Activated CD4-positive, alpha-beta memory T cell treated with anti-CD3 and anti-CD28 coated beads for 36 hours (primary cell): ENCODE results near the gene CCDC188. TPM values are rescaled to one million over a fixed set of nuclear protein-coding genes. Genes with fewer than 3 reads are reported as not detected.
A peak's percentile ranks its signal among the peaks of the same experiment; 100 is the strongest.

Experiments
- CTCF ChIA-PET: fragments of 350-600 bp; sonication (Branson Sonifier 250); formaldehyde crosslinking; loops from one replicate; lab custom pipeline; 2021; ENCODE audit warnings: antibody characterized with exemption, inconsistent platforms; lab: Charles Lee
- POLR2A ChIA-PET: fragments of 350-600 bp; sonication (Branson Sonifier 250); formaldehyde crosslinking; loops from one replicate; lab custom pipeline; 2021; ENCODE audit warnings: antibody characterized with exemption; lab: Charles Lee
- DNase-seq: peaks from one replicate; pipeline ENCODE4 v3.0.0-alpha.2; 2020
- H3K27ac Mint-ChIP-seq: one replicate; pipeline ENCODE4 v1.8.0; 2021; ENCODE audit warnings: mixed read lengths
- H3K27me3 Mint-ChIP-seq: one replicate; pipeline ENCODE4 v1.8.0; 2021; ENCODE audit warnings: mixed read lengths
- H3K36me3 Mint-ChIP-seq: one replicate; pipeline ENCODE4 v1.8.0; 2021; ENCODE audit warnings: mixed read lengths
- H3K4me1 Mint-ChIP-seq: one replicate; pipeline ENCODE4 v1.8.0; 2021; ENCODE audit warnings: low read depth, mixed read lengths
- H3K4me3 Mint-ChIP-seq: one replicate; pipeline ENCODE4 v1.8.0; 2021; ENCODE audit warnings: mild to moderate bottlenecking, mixed read lengths
- H3K9me3 Mint-ChIP-seq: one replicate; pipeline ENCODE4 v1.8.0; 2021; ENCODE audit warnings: mixed read lengths
- intact Hi-C: fragments of 100-400 bp; cut with micrococcal nuclease; formaldehyde crosslinking; loops from one replicate; pipeline ENCODE4 v1.15.1; 2023
- total RNA-seq, 2 experiments: library from RNA; stranded (reverse); gene quantifications; one replicate each; pipeline ENCODE4 v1.2.3, GENCODE V29; 2021

CCDC188 gene
- total RNA-seq, 2 experiments from 2014 or later: 0.52 TPM; not detected in 1

- H3K27me3 Mint-ChIP-seq: no peaks in the 10 kb centered on the region
- no peaks in the 10 kb centered on the region for H3K9me3 Mint-ChIP-seq
- DNase-seq: no peak
- peaks cover 41% of the 10 kb centered on the region for H3K4me1 Mint-ChIP-seq
- peaks cover 43% of the 10 kb centered on the region for H3K36me3 Mint-ChIP-seq
- CTCF ChIA-PET: no interaction called here
- peak within 1 kb of the TSS; percentile 92 for H3K27ac Mint-ChIP-seq
- peak within 1 kb of the TSS; percentile 88 for H3K4me3 Mint-ChIP-seq
- POLR2A ChIA-PET: interaction anchor here (1.4 to 1.5 kb wide), 2 partner anchors 13 to 15 kb away, joined by 3 to 7 read pairs; no protein-coding TSS in a partner anchor
- intact Hi-C loops: loop anchor here (2.0 kb wide), 1 partner anchor 95 kb away; the partner anchor contains the start of gene TANGO2
Measured at GRCh38 chr22:20115691-20116375, 35.0 kb downstream of the CCDC188 start, which contains the start of gene RANBP1. Gene RANBP1, plus strand, starts transcription at chr22:20116104. Its CDS starts 81 bp downstream, at chr22:20116185.

GRCh38 chr22:20114506-20115475 is 36.1 kb downstream of the CCDC188 start:
- POLR2A ChIA-PET: interaction anchor here (1.4 to 1.5 kb wide), 2 partner anchors 14 kb away, joined by 3 to 7 read pairs; no protein-coding TSS in a partner anchor
- Mint-ChIP-seq H3K4me1 (peaks cover 32% of the 10 kb centered on the region), H3K27me3 (no peaks in the 10 kb centered on the region), H3K4me3 (peak overlapping the region; percentile 52), H3K9me3 (no peaks in the 10 kb centered on the region), H3K36me3 (peaks cover 35% of the 10 kb centered on the region), H3K27ac (peak overlapping the region; percentile 72)
- CTCF ChIA-PET: no interaction called here
- intact Hi-C loops: no loop called here
- no peak for DNase-seq

- Mint-ChIP-seq H3K4me1 (peaks cover 22% of the 10 kb centered on the region), H3K27ac (peak overlapping the region; percentile 45), H3K36me3 (peaks cover 27% of the 10 kb centered on the region), H3K9me3 (no peaks in the 10 kb centered on the region), H3K27me3 (no peaks in the 10 kb centered on the region), H3K4me3 (no peak overlapping the region)
- POLR2A ChIA-PET: no interaction called here
- no peak for DNase-seq
- CTCF ChIA-PET: no interaction called here
- intact Hi-C loops: no loop called here
Measured at GRCh38 chr22:20113551-20114310, 37.1 kb downstream of the CCDC188 start.

- no peak for DNase-seq
- Mint-ChIP-seq H3K4me1 (peaks cover 19% of the 10 kb centered on the region), H3K4me3 (no peak overlapping the region), H3K27me3 (no peaks in the 10 kb centered on the region), H3K36me3 (peaks cover 23% of the 10 kb centered on the region), H3K27ac (peak overlapping the region; percentile 81), H3K9me3 (no peaks in the 10 kb centered on the region)
- intact Hi-C loops: no loop called here
- POLR2A ChIA-PET: no interaction called here
- CTCF ChIA-PET: interaction anchor here (0.6 to 1.2 kb wide), 3 partner anchors 11 to 148 kb away, joined by 3 to 4 read pairs (median 3); no protein-coding TSS in a partner anchor
Measured at GRCh38 chr22:20112623-20113511, 38.0 kb downstream of the CCDC188 start.

GRCh38 chr22:20111689-20112622 is 38.9 kb downstream of the CCDC188 start:
- Mint-ChIP-seq H3K27me3 (no peaks in the 10 kb centered on the region), H3K27ac (peak overlapping the region; percentile 81), H3K4me1 (peaks cover 19% of the 10 kb centered on the region), H3K36me3 (peaks cover 22% of the 10 kb centered on the region), H3K4me3 (no peak overlapping the region), H3K9me3 (no peaks in the 10 kb centered on the region)
- intact Hi-C loops: no loop called here
- DNase-seq: no peak
- ChIA-PET POLR2A (no interaction called here), CTCF (interaction anchor here (0.6 to 1.7 kb wide), 8 partner anchors 10 to 476 kb away, joined by 3 to 14 read pairs (median 3); no protein-coding TSS in a partner anchor)

GRCh38 chr22:20111045-20111688 is 39.7 kb downstream of the CCDC188 start:
- peak overlapping the region; percentile 86 for H3K27ac Mint-ChIP-seq
- ChIA-PET POLR2A (interaction anchor here (1.2 to 1.3 kb wide), 2 partner anchors 8 to 10 kb away, joined by 3 to 5 read pairs; no protein-coding TSS in a partner anchor), CTCF (interaction anchor here (0.6 to 1.7 kb wide), 12 partner anchors 10 to 477 kb away, joined by 3 to 14 read pairs (median 3); no protein-coding TSS in a partner anchor)
- H3K9me3 Mint-ChIP-seq: no peaks in the 10 kb centered on the region
- no peaks in the 10 kb centered on the region for H3K27me3 Mint-ChIP-seq
- intact Hi-C loops: no loop called here
- DNase-seq: peak; percentile 54
- peaks cover 19% of the 10 kb centered on the region for H3K4me1 Mint-ChIP-seq
- no peak overlapping the region for H3K4me3 Mint-ChIP-seq
- peaks cover 20% of the 10 kb centered on the region for H3K36me3 Mint-ChIP-seq

- ChIA-PET CTCF (interaction anchor here (0.6 to 1.7 kb wide), 9 partner anchors 10 to 145 kb away, joined by 3 to 14 read pairs (median 4); no protein-coding TSS in a partner anchor), POLR2A (interaction anchor here (1.2 to 1.3 kb wide), 2 partner anchors 9 to 10 kb away, joined by 3 to 5 read pairs; no protein-coding TSS in a partner anchor)
- H3K9me3 Mint-ChIP-seq: no peaks in the 10 kb centered on the region
- intact Hi-C loops: no loop called here
- peak overlapping the region; percentile 86 for H3K27ac Mint-ChIP-seq
- H3K4me3 Mint-ChIP-seq: no peak overlapping the region
- peaks cover 18% of the 10 kb centered on the region for H3K36me3 Mint-ChIP-seq
- peaks cover 16% of the 10 kb centered on the region for H3K4me1 Mint-ChIP-seq
- H3K27me3 Mint-ChIP-seq: no peaks in the 10 kb centered on the region
- DNase-seq: no peak
Measured at GRCh38 chr22:20110359-20110985, 40.4 kb downstream of the CCDC188 start.

- Mint-ChIP-seq H3K27ac (no peak overlapping the region), H3K27me3 (no peaks in the 10 kb centered on the region), H3K9me3 (no peaks in the 10 kb centered on the region), H3K4me1 (peaks cover 11% of the 10 kb centered on the region), H3K4me3 (no peak overlapping the region), H3K36me3 (peaks cover 12% of the 10 kb centered on the region)
- intact Hi-C loops: no loop called here
- DNase-seq: no peak
- ChIA-PET CTCF (interaction anchor here (1.3 kb wide), 1 partner anchor 145 kb away, joined by 4 read pairs; no protein-coding TSS in a partner anchor), POLR2A (interaction anchor here (0.9 to 1.5 kb wide), 5 partner anchors 8 to 26 kb away, joined by 3 to 6 read pairs (median 5); no protein-coding TSS in a partner anchor)
Measured at GRCh38 chr22:20109411-20110358, 41.2 kb downstream of the CCDC188 start.
